Measurements from ENCODE around the gene PTPN23. TPM values are rescaled to one million over a fixed set of nuclear protein-coding genes. Genes with fewer than 3 reads are reported as not detected.

PTPN23 gene
- total and polyA plus RNA-seq, 5 donors from 2014 or later, result 1.0 to 54.2 (median 2.7) TPM

DNA sequence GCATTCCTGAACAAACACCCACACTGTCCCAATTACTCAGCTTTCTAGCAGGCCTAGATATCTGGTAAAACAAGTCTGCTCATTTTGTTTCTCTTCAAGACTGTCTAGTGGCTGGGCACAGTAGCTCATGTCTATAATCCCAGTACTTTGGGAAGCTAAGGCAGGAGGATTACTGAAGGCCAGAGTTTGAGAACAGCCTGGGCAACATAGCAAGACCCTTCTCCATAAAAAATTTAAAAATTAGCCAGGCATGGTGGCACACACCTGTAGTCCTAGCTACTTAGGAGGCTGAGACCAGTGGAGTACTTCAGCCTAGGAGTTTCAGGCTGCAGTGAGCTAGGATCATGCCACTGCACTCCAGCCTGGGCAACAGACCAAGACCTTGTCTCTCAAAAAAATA is 6.2 kb upstream of the PTPN23 start:
- H3K4me3 ChIP-seq (ENCODE audit: low read depth, low read length), result no peak overlapping the region
- peaks cover under 1 to 14% (median 9%) of the 10 kb centered on the region in 4 donors for H3K4me1 Mint-ChIP-seq
- H3K27me3 Mint-ChIP-seq, result no peaks in the 10 kb centered on the region
- H3K27me3 ChIP-seq (ENCODE audit: control insufficient read depth, insufficient read depth, low read length), result no peaks in the 10 kb centered on the region
- H3K36me3 ChIP-seq (ENCODE audit: control insufficient read depth, insufficient read depth, low read length), result no peaks in the 10 kb centered on the region
- no peaks in the 10 kb centered on the region for H3K9me3 ChIP-seq (ENCODE audit: control insufficient read depth in 2 of 2, low read length in 2 of 2)
- no peak for DNase-seq
- H3K9me3 Mint-ChIP-seq, result no peaks in the 10 kb centered on the region
- peaks cover 4% of the 10 kb centered on the region for H3K4me1 ChIP-seq (ENCODE audit: control insufficient read depth, insufficient read depth, low read length, poor library complexity, severe bottlenecking)
- no peak for ATAC-seq (ENCODE audit: low read depth in 2 of 2)
- H3K36me3 Mint-ChIP-seq, result no peaks in the 10 kb centered on the region
- no peak overlapping the region for H3K27ac Mint-ChIP-seq
- no peak overlapping the region for H3K4me3 Mint-ChIP-seq
- H3K27ac ChIP-seq (ENCODE audit: insufficient read depth, low read length, poor library complexity, severe bottlenecking), result no peak overlapping the region

GRCh38 chr3:47376393-47376792 is 4.4 kb upstream of the PTPN23 start:
- Histone ChIP-seq H3K4me1 (ENCODE audit: control insufficient read depth, insufficient read depth, low read length, poor library complexity, severe bottlenecking) (peaks cover 13% of the 10 kb centered on the region), H3K9me3 (ENCODE audit: control insufficient read depth in 2 of 2, low read length in 2 of 2) (no peaks in the 10 kb centered on the region), H3K36me3 (ENCODE audit: control insufficient read depth, insufficient read depth, low read length) (no peaks in the 10 kb centered on the region), H3K27me3 (ENCODE audit: control insufficient read depth, insufficient read depth, low read length) (no peaks in the 10 kb centered on the region), H3K27ac (ENCODE audit: insufficient read depth, low read length, poor library complexity, severe bottlenecking) (no peak overlapping the region), H3K4me3 (ENCODE audit: low read depth, low read length) (no peak overlapping the region)
- no peak for ATAC-seq (ENCODE audit: low read depth in 2 of 2)
- DNase-seq, result no peak
- Mint-ChIP-seq H3K36me3 (no peaks in the 10 kb centered on the region), H3K4me1 (peaks cover 9 to 30% (median 21%) of the 10 kb centered on the region in 4 donors), H3K27ac (peak overlapping the region in 1 of 3 donors; percentile 38), H3K4me3 (no peak overlapping the region), H3K27me3 (no peaks in the 10 kb centered on the region), H3K9me3 (no peaks in the 10 kb centered on the region)

- Mint-ChIP-seq H3K9me3 (no peaks in the 10 kb centered on the region), H3K4me3 (no peak overlapping the region), H3K27ac (peak overlapping the region in 1 of 3 donors; percentile 38), H3K27me3 (no peaks in the 10 kb centered on the region), H3K4me1 (peaks cover 13 to 38% (median 27%) of the 10 kb centered on the region in 4 donors), H3K36me3 (no peaks in the 10 kb centered on the region)
- Histone ChIP-seq H3K27ac (ENCODE audit: insufficient read depth, low read length, poor library complexity, severe bottlenecking) (no peak overlapping the region), H3K4me1 (ENCODE audit: control insufficient read depth, insufficient read depth, low read length, poor library complexity, severe bottlenecking) (peaks cover 13% of the 10 kb centered on the region), H3K27me3 (ENCODE audit: control insufficient read depth, insufficient read depth, low read length) (no peaks in the 10 kb centered on the region), H3K4me3 (ENCODE audit: low read depth, low read length) (no peak overlapping the region), H3K36me3 (ENCODE audit: control insufficient read depth, insufficient read depth, low read length) (no peaks in the 10 kb centered on the region), H3K9me3 (ENCODE audit: control insufficient read depth in 2 of 2, low read length in 2 of 2) (no peaks in the 10 kb centered on the region)
- ATAC-seq (ENCODE audit: low read depth in 2 of 2), result no peak
- DNase-seq, result no peak
These were observed 3.6 kb upstream of the PTPN23 start for GRCh38 chr3:47377186-47377585.

- no peak overlapping the region for H3K4me3 ChIP-seq (ENCODE audit: low read depth, low read length)
- Mint-ChIP-seq H3K4me1 (peaks cover 22 to 52% (median 38%) of the 10 kb centered on the region in 4 donors), H3K9me3 (no peaks in the 10 kb centered on the region), H3K27me3 (no peaks in the 10 kb centered on the region), H3K36me3 (no peaks in the 10 kb centered on the region), H3K4me3 (peak overlapping the region in 3 of 4 donors; percentile 92 to 99 (median 97)), H3K27ac (peak overlapping the region in 2 of 3 donors; percentile 20 to 89)
- DNase-seq (no peak), ATAC-seq (ENCODE audit: low read depth in 2 of 2) (no peak)
- H3K9me3 ChIP-seq (ENCODE audit: control insufficient read depth in 2 of 2, low read length in 2 of 2), result no peaks in the 10 kb centered on the region
- H3K27me3 ChIP-seq (ENCODE audit: control insufficient read depth, insufficient read depth, low read length), result no peaks in the 10 kb centered on the region
- no peak overlapping the region for H3K27ac ChIP-seq (ENCODE audit: insufficient read depth, low read length, poor library complexity, severe bottlenecking)
- H3K36me3 ChIP-seq (ENCODE audit: control insufficient read depth, insufficient read depth, low read length), result peaks cover 3% of the 10 kb centered on the region
- peaks cover 20% of the 10 kb centered on the region for H3K4me1 ChIP-seq (ENCODE audit: control insufficient read depth, insufficient read depth, low read length, poor library complexity, severe bottlenecking)
These were observed 2.0 kb upstream of the PTPN23 start for GRCh38 chr3:47378869-47379268.

DNA sequence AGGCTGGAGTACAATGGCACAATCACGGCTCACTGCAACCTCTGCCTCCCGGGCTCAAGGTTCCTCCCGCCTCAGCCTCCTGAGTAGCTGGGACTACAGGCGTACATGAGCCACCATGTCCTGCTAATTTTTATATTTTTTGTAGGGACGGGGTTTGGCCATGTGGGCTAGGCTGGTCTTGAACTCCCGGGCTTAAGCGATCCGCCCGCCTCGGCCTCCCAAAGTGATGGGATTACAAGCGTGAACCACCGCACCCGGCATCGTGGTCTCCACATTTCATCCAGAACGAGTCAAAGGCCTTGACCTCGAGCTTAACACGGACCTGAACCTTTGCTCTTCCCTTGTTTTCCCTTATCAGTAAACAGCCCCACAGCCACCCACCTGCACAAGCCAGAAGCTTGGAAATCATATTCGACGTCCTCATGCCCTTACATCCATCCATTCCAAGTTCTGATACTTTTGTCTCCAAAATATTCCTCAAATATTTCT is 1.4 kb upstream of the PTPN23 start:
- Mint-ChIP-seq H3K4me1 (peaks cover 22 to 55% (median 41%) of the 10 kb centered on the region in 4 donors), H3K27ac (peak overlapping the region; percentile 12 to 100 (median 100)), H3K27me3 (no peaks in the 10 kb centered on the region), H3K36me3 (no peaks in the 10 kb centered on the region), H3K4me3 (peak overlapping the region; percentile 92 to 99 (median 98)), H3K9me3 (no peaks in the 10 kb centered on the region)
- peak overlapping the region; percentile 85 for H3K4me3 ChIP-seq (ENCODE audit: low read depth, low read length)
- peaks cover 3% of the 10 kb centered on the region for H3K36me3 ChIP-seq (ENCODE audit: control insufficient read depth, insufficient read depth, low read length)
- H3K27me3 ChIP-seq (ENCODE audit: control insufficient read depth, insufficient read depth, low read length), result no peaks in the 10 kb centered on the region
- ATAC-seq (ENCODE audit: low read depth in 2 of 2), result no peak
- peaks cover 20% of the 10 kb centered on the region for H3K4me1 ChIP-seq (ENCODE audit: control insufficient read depth, insufficient read depth, low read length, poor library complexity, severe bottlenecking)
- H3K9me3 ChIP-seq (ENCODE audit: control insufficient read depth in 2 of 2, low read length in 2 of 2), result no peaks in the 10 kb centered on the region
- H3K27ac ChIP-seq (ENCODE audit: insufficient read depth, low read length, poor library complexity, severe bottlenecking), result peak overlapping the region; percentile 94
- DNase-seq, result no peak

DNA sequence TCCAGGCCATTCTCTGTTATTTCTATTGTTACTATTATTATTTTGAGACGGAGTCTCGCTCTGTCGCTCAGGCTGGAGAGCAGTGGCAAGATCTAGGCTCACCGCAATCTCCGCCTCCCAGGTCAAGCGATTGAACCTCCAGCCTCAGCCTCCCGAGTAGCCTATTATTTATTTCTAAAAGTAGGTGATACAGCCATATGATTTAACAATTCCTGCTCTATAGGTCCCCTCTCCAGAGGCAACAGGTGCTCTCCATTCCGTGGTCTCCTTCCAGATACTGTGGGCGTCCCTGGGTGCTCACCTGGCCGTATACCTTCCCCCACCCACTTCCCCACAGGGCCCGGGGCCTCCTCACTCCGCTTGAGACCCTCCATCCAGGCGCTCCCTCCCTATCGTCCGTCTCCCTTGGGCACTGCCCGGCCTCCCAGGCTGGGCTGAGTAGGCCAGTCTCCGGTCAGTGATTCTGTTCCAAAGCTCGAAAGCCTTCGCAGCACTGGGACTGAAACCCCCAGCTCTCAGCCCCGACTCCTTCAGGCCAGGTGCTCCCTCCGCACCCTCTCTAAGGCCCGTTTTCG is 708 bp upstream of the PTPN23 start:
- H3K4me3 Mint-ChIP-seq, result peak overlapping the region; percentile 92 to 99 (median 98)
- DNase-seq, result no peak
- Histone ChIP-seq H3K27ac (ENCODE audit: insufficient read depth, low read length, poor library complexity, severe bottlenecking) (peak overlapping the region; percentile 94), H3K9me3 (ENCODE audit: control insufficient read depth in 2 of 2, low read length in 2 of 2) (no peaks in the 10 kb centered on the region), H3K4me3 (ENCODE audit: low read depth, low read length) (peak overlapping the region; percentile 85), H3K27me3 (ENCODE audit: control insufficient read depth, insufficient read depth, low read length) (no peaks in the 10 kb centered on the region), H3K36me3 (ENCODE audit: control insufficient read depth, insufficient read depth, low read length) (peaks cover 3% of the 10 kb centered on the region), H3K4me1 (ENCODE audit: control insufficient read depth, insufficient read depth, low read length, poor library complexity, severe bottlenecking) (peaks cover 20% of the 10 kb centered on the region)
- peak overlapping the region; percentile 99 to 100 (median 100) for H3K27ac Mint-ChIP-seq
- H3K36me3 Mint-ChIP-seq, result no peaks in the 10 kb centered on the region
- peaks cover 22 to 59% (median 43%) of the 10 kb centered on the region in 4 donors for H3K4me1 Mint-ChIP-seq
- H3K27me3 Mint-ChIP-seq, result no peaks in the 10 kb centered on the region
- ATAC-seq (ENCODE audit: low read depth in 2 of 2), result no peak
- no peaks in the 10 kb centered on the region for H3K9me3 Mint-ChIP-seq

DNA sequence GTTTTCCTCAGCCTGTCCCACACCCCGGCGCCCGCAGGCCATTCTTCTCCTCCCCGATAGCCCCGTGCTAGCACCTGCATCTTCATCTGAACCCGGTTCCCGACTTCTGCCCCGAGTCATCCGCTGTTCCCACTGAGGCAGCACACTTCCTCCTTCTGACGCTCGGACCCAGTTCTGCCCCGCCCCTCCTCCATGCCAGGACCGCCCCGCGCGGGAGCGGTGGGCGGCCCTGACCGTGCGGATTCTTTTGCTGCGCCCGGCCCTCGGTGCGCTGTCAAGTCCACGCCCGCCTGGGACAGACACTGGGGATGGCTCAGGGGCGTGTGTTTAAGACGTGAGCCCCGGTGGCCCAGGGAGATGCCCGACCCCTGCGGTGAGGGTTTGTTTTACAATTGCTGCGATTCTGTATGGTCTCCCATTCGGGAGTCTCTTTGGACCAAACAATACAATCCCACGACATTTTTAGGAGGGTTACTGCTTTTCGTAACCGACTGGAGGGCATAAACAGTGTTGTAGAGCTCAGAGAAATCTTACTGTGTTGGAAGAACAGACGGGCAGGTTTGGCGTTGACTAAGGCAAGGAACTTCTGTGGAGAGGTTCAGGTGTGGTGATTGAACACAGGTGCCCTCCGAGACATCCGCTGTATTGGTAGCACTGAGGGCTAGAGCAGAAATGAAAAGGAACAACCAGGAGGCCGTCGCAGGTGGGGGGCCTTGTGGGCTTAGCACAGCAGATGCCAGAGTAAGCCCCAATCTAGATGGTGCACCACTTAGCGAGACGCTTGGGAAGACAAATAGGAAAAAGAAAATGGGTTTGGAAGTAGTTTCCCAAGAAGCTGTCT is 716 bp downstream of the PTPN23 start:
- peak overlapping the region; percentile 94 for H3K27ac ChIP-seq (ENCODE audit: insufficient read depth, low read length, poor library complexity, severe bottlenecking)
- peaks cover 20% of the 10 kb centered on the region for H3K4me1 ChIP-seq (ENCODE audit: control insufficient read depth, insufficient read depth, low read length, poor library complexity, severe bottlenecking)
- ATAC-seq (ENCODE audit: low read depth in 2 of 2), result peak; percentile 18 to 35
- DNase-seq, result peak in 2 of 3 donors; percentile 68 to 87
- H3K9me3 ChIP-seq (ENCODE audit: control insufficient read depth in 2 of 2, low read length in 2 of 2), result no peaks in the 10 kb centered on the region
- H3K4me1 Mint-ChIP-seq, result peaks cover 26 to 74% (median 52%) of the 10 kb centered on the region in 4 donors
- H3K9me3 Mint-ChIP-seq, result no peaks in the 10 kb centered on the region
- H3K36me3 ChIP-seq (ENCODE audit: control insufficient read depth, insufficient read depth, low read length), result peaks cover 5% of the 10 kb centered on the region
- H3K27ac Mint-ChIP-seq, result peak overlapping the region; percentile 99 to 100 (median 100)
- peak overlapping the region; percentile 92 to 99 (median 98) for H3K4me3 Mint-ChIP-seq
- no peaks in the 10 kb centered on the region for H3K27me3 ChIP-seq (ENCODE audit: control insufficient read depth, insufficient read depth, low read length)
- H3K4me3 ChIP-seq (ENCODE audit: low read depth, low read length), result peak overlapping the region; percentile 85
- H3K36me3 Mint-ChIP-seq, result peaks cover 6% of the 10 kb centered on the region
- no peaks in the 10 kb centered on the region for H3K27me3 Mint-ChIP-seq

All from CD4-positive, CD25-positive, alpha-beta regulatory T cell (primary cell).